Progenitor cell of endocrine pancreas (in vitro differentiated cells): Measurements from ENCODE around the gene FAM168B. TPM values are rescaled to one million over a fixed set of nuclear protein-coding genes. Genes with fewer than 3 reads are reported as not detected.
"Not testable (repeated sequence)": the region's sequence is repeated elsewhere in the genome, so short reads cannot be mapped to it uniquely, and the experiment has no call there.

ENCODE experiments used
- DNase-seq: peaks from one replicate; pipeline ENCODE4 v3.0.0; 2021; ENCODE audit warnings: low spot score; ENCODE audit not compliant: unreplicated experiment
- H3K27ac Mint-ChIP-seq: 2 replicates; pipeline ENCODE4 v1.8.0; 2021; ENCODE audit warnings: mild to moderate bottlenecking, moderate library complexity, mixed read lengths
- H3K27me3 Mint-ChIP-seq: 2 replicates; pipeline ENCODE4 v1.8.0; 2021; ENCODE audit warnings: mixed read lengths
- H3K36me3 Mint-ChIP-seq: 2 replicates; pipeline ENCODE4 v1.8.0; 2022; ENCODE audit warnings: mixed read lengths; ENCODE audit not compliant: insufficient read depth
- H3K4me1 Mint-ChIP-seq: 2 replicates; pipeline ENCODE4 v1.8.0; 2021; ENCODE audit warnings: low read depth, mixed read lengths
- H3K4me3 Mint-ChIP-seq: 2 replicates; pipeline ENCODE4 v1.8.0; 2021; ENCODE audit warnings: low read depth, mild to moderate bottlenecking, moderate library complexity, mixed read lengths
- H3K9me3 Mint-ChIP-seq: 2 replicates; pipeline ENCODE4 v1.8.0; 2021; ENCODE audit warnings: low read depth, mixed read lengths
- total RNA-seq: library from RNA; stranded (reverse); gene quantifications from 2 replicates; pipeline ENCODE4 v1.2.1, GENCODE V29; 2021
- TF ChIP-seq, protein P1 (sequence below): fragments of 200-600 bp; sonication (generic); IDR thresholded peaks from one replicate; pipeline ENCODE4 v1.5.0; 2021; ENCODE audit warnings: antibody characterized with exemption, mild to moderate bottlenecking; ENCODE audit not compliant: unreplicated experiment

The FAM168B gene
- total RNA-seq, 1 donor from 2014 or later, result 111 TPM

DNA sequence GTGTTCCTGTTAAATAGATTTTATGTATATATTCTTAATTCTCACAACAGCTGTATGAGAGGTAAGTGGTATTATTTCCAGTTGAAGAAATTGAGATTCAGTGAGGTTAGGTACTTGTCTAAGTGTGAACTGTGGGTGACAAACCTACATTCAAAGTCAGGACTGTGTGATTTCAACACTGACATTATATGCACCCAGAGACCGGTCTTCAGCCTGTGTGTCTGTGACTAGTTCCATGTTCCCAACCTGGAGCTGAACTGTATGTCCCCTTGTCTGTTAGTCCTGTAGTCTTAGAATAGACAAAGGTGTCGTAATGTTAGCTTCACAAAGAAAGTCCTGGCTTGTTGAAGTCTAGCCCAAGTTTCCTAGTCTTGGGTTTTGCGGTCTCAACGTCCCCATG, 29.2 kb upstream of the FAM168B start:
- Mint-ChIP-seq H3K27ac (no peak overlapping the region), H3K36me3 (peaks cover 18% of the 10 kb centered on the region), H3K4me3 (no peak overlapping the region), H3K4me1 (peaks cover 2% of the 10 kb centered on the region), H3K27me3 (no peaks in the 10 kb centered on the region), H3K9me3 (no peaks in the 10 kb centered on the region)
- no peak for DNase-seq
- TF ChIP-seq, protein P1, sequence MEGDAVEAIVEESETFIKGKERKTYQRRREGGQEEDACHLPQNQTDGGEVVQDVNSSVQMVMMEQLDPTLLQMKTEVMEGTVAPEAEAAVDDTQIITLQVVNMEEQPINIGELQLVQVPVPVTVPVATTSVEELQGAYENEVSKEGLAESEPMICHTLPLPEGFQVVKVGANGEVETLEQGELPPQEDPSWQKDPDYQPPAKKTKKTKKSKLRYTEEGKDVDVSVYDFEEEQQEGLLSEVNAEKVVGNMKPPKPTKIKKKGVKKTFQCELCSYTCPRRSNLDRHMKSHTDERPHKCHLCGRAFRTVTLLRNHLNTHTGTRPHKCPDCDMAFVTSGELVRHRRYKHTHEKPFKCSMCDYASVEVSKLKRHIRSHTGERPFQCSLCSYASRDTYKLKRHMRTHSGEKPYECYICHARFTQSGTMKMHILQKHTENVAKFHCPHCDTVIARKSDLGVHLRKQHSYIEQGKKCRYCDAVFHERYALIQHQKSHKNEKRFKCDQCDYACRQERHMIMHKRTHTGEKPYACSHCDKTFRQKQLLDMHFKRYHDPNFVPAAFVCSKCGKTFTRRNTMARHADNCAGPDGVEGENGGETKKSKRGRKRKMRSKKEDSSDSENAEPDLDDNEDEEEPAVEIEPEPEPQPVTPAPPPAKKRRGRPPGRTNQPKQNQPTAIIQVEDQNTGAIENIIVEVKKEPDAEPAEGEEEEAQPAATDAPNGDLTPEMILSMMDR, result no peak

DNA sequence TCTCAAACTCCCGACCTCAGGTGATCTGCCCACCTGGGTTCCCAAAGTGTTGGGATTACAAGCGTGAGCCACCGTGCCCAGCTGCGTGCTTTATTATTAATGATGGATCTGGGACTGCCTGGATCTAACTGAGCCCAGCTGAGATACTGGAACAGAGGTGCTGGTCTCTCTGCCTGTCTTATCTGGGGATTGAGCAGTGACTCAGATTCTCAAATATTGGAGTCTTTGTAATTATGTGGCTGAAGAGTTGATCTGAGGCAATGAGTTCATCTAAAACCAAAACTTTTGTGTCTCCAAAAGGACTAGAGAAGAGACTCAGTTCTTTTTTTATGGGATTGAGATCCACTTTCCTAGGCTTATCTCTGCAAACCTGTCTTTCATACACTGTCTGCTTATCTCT, 28.2 kb upstream of the FAM168B start:
- Mint-ChIP-seq H3K4me3 (no peak overlapping the region), H3K27me3 (no peaks in the 10 kb centered on the region), H3K27ac (no peak overlapping the region), H3K4me1 (peaks cover 2% of the 10 kb centered on the region), H3K9me3 (no peaks in the 10 kb centered on the region), H3K36me3 (peaks cover 16% of the 10 kb centered on the region)
- TF ChIP-seq, protein P1, result no peak
- no peak for DNase-seq

DNA sequence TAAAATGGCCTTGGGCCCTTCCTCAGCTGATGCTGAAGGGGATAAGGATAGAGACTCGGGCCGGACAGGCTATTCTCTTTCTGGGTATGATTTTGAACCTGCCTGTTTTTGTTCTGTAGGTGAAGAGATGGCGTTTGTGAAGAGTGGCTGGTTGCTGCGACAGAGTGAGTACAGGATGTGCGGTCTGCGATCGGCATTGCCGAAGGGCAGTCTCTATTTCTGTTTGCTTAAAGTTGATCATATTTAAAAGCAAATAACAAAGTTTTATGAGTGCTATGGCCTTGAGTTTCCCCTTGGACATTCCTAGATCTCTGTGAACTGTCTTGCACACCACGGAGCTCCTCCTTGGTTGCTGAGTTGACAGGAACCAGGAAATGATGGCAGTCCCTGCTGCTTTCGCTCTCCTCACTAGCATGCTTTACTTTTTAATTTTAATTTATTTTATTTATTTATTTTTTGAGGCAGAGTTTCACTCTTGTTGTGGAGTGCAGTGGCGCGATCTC, 27.6 kb upstream of the FAM168B start:
- TF ChIP-seq, protein P1, result no peak
- Mint-ChIP-seq H3K4me1 (peaks cover 2% of the 10 kb centered on the region), H3K4me3 (no peak overlapping the region), H3K27ac (peak overlapping the region; percentile 53), H3K9me3 (no peaks in the 10 kb centered on the region), H3K36me3 (peaks cover 14% of the 10 kb centered on the region), H3K27me3 (no peaks in the 10 kb centered on the region)
- no peak for DNase-seq

DNA sequence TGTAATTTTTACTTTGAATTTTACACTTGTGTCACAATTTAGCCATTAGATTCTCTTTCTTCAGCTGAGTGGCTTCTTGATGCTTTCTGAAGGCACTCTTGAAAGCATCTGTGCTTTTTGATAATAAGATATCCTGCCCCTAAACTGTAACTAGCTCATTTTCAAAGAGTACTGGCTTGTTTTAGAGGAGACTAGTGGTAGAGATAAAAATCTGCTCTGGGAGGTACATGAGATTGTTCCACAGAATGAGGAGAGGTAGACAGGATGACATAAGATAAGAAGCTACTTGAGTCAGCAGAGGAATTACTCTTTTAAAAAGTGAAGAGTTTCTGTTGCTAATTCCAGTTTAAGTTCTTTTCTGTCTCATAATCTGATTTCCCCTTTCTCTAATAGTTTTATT, 22.5 kb upstream of the FAM168B start:
- TF ChIP-seq, protein P1, result no peak
- H3K27me3 Mint-ChIP-seq, result no peaks in the 10 kb centered on the region
- H3K27ac Mint-ChIP-seq, result no peak overlapping the region
- peaks cover 18% of the 10 kb centered on the region for H3K4me1 Mint-ChIP-seq
- H3K36me3 Mint-ChIP-seq, result peaks cover 12% of the 10 kb centered on the region
- DNase-seq, result no peak
- H3K4me3 Mint-ChIP-seq, result no peak overlapping the region
- no peaks in the 10 kb centered on the region for H3K9me3 Mint-ChIP-seq

DNA sequence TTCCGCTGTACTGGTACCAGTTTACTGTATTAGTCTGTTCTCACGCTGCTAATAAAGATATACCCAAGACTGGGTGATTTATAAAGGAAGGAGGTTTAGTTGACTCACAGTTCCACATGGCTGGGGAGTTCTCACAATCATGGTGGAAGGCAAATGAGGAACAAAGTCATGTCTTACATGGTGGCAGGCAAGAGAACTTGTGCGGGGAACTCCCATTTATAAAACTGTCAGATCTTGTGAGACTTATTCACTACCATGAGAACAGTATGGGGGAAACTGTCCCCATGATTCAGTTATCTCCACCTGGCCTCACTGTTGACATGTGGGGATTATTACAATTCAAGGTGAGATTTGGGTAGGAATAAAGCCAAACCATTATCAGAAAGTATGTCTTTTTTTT, 21.7 kb upstream of the FAM168B start:
- not testable (repeated sequence) for H3K27me3 Mint-ChIP-seq, H3K4me3 Mint-ChIP-seq, DNase-seq, H3K9me3 Mint-ChIP-seq, H3K27ac Mint-ChIP-seq
- Mint-ChIP-seq H3K36me3 (peaks cover 13% of the 10 kb centered on the region), H3K4me1 (peaks cover 16% of the 10 kb centered on the region)

DNA sequence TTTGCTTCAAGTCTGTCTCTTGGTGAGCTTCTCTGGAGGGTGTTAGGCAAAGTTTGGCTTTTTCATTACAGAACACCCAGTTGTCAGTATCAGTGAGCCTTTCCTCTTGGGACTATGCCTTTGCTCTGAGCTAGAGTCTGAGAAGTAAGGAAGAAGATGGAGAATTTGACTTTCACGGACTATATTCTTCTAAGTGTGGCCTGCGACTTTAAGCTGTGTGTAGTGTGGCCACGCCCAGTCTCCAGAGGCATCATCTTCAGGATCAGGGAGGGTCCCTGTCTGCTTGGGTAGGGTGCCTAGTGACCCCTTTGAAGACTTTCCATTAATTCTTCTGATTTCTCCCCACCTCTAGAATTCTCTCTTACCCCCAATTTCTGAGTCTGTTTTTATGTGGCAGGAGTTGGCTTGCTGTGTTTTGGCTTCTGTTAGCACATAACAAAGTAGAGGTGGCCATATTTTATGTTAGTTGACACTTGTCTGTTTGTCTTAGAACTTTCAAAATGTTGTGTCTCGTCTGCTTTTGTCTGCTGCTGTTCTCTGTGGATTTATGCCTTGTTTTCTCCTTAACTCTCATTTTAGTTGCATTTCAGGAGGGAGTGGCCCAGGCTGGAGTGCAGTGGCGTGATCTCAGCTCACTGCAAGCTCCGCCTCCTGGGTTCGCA, 20.4 kb upstream of the FAM168B start:
- H3K4me1 Mint-ChIP-seq, result peaks cover 16% of the 10 kb centered on the region
- TF ChIP-seq, protein P1, result no peak
- no peak for DNase-seq
- peaks cover 11% of the 10 kb centered on the region for H3K36me3 Mint-ChIP-seq
- no peaks in the 10 kb centered on the region for H3K27me3 Mint-ChIP-seq
- no peak overlapping the region for H3K4me3 Mint-ChIP-seq
- peak overlapping the region; percentile 16 for H3K27ac Mint-ChIP-seq
- H3K9me3 Mint-ChIP-seq, result no peaks in the 10 kb centered on the region
